Activated CD8-positive, alpha-beta memory T cell treated with anti-CD3 and anti-CD28 coated beads for 1 hour (primary cell): ENCODE measurements around the gene KRT26.
"Not testable (repeated sequence)": the region's sequence is repeated elsewhere in the genome, so short reads cannot be mapped to it uniquely, and the experiment has no call there.

Experiments used
- DNase-seq, 2 donors: peaks; one replicate each; pipeline ENCODE4 v3.0.0-alpha.2; 2020; ENCODE audit warnings: low read depth in 1 of 2; ENCODE audit errors: extremely low read depth in 1 of 2

The KRT26 gene

DNA sequence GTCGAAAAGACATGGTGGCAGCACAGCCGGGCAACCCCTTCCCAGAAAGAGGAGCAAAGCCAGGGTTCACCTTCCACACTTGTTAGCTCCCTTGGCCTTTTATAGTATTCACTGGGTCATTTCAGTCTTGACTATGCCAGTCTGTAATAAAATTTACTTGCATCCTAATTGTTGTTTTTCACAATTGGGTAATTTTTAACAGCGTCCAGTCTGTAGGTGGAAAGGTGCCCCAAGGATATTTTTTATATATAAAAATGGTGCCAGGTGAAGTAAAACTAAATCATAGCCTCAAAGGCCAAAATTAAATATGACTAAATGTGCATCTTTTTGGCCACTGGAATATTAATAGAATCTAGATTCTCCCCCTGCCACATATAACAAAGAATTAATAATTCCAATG is at the start of gene KRT26:
KRT26 (minus strand) TSS at position 101 of the 400 bp plus-strand sequence; CDS start at position 13, 88 bp downstream.
- no peak for DNase-seq

- DNase-seq: no peak
Observed at GRCh38 chr17:40821536-40821935, 49.5 kb upstream of the KRT26 start.

DNA sequence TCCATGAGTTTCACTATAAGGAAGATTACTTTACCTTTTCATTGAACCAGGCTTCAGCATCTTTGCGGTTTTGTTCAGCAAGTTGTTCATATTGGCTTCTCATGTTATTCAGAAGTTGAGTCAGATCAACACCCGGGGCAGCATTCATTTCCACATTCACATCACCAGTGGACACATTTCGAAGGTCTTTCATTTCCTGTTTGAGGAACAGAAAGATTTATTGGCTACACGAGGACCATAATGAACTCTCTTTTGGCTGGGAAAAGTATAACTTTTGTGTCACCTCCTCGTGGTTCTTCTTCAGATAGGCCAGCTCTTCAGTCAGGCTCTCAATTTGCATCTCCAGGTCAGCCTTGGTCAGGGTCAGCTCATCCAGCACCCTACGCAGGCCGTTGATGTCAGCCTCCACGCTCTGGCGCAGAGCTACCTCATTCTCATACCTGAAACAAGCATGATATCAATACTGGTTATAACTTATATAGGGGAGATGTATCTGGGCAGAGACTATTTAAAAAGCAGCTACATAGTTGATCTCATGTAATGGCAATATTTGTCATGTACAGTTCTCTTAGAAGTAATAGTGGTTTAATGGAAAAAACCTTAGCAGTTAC is 48.3 kb upstream of the KRT26 start:
- DNase-seq: no peak

GRCh38 chr17:40819528-40820125 is 47.6 kb upstream of the KRT26 start:
- no peak for DNase-seq

DNA sequence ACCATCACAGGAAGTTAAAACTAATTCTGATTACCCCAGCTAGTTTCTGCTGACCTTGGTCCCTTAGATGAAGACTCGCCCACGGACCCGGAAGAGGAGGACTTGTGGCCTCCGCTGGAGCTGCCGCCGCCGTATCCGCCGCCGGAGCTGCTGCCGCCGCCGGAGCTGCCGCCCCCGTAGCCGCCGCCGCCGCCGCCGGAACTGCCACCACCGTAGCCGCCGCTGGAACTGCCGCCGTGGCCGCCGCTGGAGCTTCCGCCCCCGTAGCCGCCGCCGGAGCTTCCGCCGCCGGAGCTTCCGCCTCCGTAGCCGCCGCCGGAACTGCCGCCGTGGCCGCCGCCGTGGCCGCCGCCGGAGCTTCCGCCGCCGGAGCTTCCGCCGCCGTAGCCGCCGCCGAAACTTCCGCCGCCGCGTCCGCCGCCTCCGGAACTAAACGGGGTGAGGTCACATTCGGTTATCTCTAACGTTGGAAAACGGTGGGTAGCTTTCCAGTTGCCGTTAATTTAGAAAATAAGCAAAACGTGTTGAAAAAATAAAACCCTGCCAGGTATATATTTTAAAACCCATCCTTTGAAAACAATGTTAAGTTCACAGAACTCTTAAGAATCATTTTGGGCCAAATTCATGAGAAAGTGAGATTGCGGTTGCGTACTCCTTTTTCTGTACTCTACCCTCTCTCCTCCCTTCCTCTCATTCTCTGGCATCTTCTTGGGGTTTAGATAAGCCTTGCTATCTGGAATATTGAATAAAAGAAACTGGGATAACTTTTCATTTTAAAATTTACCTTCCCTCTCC is 46.9 kb upstream of the KRT26 start:
- peak; percentile 53 to 76 for DNase-seq

GRCh38 chr17:40818343-40818732 is 46.3 kb upstream of the KRT26 start:
- no peak for DNase-seq

DNA sequence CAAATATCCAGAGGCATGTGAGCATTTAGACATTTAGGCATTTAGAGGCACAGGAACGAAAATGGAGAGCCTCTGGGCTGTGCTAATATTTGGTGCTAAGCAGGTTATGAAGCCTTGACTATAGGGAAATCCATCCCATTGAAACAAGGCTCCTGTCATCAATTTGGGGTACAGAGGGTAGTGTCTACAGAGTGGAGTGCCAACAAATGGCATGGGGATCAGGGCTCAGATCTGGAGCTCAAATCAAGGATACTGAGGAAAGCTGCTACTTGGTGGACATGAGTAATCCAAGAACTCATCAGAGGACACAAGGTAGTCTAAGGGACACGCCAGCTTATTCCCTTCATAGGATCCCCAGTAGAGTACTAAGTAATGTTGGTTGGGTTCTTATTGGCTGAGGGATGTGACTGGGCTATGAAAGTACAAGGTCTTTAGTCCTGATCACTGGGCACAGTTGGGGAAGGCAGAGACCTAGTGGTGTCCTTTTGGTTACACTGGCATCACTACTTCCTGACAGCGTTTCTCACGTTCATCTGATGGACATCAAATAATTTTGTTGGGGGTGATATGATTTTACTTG is 45.2 kb upstream of the KRT26 start:
- DNase-seq: no peak

GRCh38 chr17:40816569-40816968 is 44.6 kb upstream of the KRT26 start:
- DNase-seq: no peak

DNA sequence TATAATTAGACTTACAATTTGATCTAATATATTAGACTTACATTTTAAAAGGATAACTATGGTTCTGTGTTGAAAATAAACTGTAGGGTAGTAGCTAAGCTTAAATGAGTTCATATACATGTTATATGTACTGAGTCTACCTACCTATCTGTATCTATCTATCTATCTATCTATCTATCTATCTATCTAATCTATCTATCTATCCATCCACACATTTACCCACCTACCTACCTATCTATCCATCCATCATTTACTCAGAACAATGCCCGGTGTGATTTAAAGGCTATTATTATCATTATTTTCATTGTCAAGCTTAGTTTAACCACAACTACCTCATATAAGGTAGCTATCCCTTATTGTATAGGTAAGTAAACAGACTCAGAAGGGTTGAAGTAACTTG is 43.4 kb upstream of the KRT26 start:
- no peak for DNase-seq

DNA sequence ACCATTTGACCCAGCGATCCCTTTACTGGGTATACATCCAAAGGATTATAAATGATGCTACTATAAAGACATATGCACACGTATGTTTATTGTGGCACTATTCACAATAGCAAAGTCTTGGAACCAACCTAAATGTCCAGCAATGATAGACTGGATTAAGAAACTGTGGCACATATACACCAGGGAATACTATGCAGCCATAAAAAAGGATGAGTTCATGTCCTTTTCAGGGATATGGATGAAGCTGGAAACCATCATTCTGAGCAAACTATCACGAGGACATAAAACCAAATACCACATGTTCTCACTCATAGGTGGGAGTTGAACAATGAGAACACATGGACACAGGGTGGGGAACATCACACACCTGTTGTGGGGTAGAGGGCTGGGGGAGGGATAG is 42.7 kb upstream of the KRT26 start:
- not testable (repeated sequence) for DNase-seq

GRCh38 chr17:40813804-40814203 is 41.8 kb upstream of the KRT26 start:
- DNase-seq: no peak

- DNase-seq: no peak
Observed at GRCh38 chr17:40812639-40813038, 40.6 kb upstream of the KRT26 start.

- no peak for DNase-seq
Observed at GRCh38 chr17:40810494-40810893, 38.5 kb upstream of the KRT26 start.

DNA sequence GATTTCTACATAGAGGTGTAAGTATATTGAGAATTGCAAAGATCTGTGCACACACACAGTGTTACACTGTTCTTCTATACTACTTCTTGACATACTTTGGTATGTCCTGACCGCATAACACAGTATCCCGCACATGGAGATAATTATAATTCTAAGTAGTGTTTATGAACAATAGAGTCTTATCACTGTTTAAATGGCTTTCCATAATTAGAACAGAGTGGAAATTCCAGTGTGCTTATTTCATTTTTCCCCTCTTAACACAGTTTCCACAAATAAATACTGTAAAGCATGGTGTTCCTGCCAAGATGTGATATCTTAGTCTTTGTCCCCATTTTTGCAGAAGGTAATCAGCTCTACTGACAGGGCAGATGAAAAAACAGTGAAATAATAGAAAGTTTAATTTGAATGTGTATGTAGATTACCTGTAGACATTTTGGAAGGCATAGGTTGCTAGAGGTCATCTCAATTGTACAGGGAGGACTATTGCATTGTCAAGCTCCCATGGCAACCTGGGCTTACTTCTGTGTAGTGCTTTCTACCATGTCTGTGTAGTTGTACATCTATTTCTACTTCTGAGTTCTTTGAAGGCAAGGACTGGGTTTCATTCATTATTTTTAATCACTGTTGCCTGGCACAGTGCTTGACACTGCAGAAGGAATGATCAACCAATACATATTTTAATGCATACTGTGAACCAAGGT is 37.9 kb upstream of the KRT26 start:
- no peak for DNase-seq

- DNase-seq: no peak
Observed at GRCh38 chr17:40806131-40806530, 34.1 kb upstream of the KRT26 start.

DNA sequence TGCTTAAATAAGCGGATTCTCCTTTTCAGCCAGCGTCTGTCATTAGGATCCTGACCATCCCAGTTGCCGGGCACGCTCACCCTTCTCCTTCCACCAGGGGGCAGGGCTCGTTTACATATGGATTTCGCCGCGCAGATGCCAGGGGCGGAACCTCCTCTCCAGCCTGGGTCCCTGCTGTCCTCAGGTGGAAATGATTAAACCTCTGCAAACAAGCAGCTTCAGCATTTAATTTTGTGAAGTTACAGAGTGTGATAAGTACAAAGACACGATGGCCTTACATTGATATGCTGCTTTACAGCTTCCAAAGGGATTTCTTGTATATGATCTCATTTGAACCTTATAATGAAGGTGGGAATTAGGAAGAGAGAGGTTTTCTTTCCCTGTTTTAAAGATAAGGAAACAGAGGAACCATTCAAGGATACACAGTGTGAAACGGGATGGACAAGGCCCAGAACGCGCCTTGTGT is 31.6 kb upstream of the KRT26 start:
- peak; percentile 39 to 55 for DNase-seq

- no peak for DNase-seq
Observed at GRCh38 chr17:40801157-40801556, 29.2 kb upstream of the KRT26 start.

DNA sequence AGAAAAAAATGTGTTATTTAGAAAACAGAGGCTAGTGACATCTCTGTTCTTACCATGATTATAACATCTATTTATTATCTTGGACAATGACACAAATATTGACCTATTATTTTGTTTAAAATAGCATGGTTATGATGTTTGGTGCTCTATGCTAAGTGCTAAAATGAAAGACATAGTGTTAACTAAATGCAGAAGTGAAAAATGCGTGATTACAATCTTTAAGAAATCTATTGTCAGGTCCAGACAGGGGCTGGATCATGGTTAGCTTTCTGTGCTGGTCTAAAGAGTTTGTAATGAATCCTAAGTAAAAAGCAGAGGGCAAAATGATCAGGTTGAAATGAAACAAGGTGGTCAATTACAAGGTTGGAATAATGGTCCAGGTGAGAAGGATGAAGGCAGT is 28.4 kb upstream of the KRT26 start:
- DNase-seq: no peak

- no peak for DNase-seq
Observed at GRCh38 chr17:40799859-40800258, 27.9 kb upstream of the KRT26 start, which contains the start of gene KRT28. KRT28 (minus strand) TSS chr17:40799959; CDS start chr17:40799893, 66 bp downstream.

DNA sequence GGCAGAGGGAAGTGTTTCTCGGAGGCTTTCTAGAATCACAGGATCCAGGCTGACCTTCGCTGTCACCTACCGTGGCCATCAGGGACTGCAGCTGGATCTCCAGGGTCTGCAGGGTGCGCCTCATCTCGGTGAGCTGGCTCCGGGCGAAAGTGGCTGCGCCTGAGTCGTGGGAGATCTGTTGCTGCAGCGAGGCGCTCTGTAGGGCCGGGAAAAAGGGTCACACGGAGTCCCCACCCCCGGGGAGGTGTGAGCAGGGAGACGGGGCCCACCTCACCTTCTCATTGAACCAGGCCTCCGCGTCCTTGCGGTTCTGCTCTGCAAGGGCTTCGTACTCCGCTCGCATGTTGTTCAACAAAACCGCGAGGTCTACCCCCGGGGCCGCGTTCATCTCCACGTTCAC is 24.8 kb upstream of the KRT26 start:
- DNase-seq: no peak
